Activated T-cell treated with anti-CD3 and anti-CD28 coated beads, Interleukin-2, amount 50 U/mL, for 48 hours (primary cell): Measurements from ENCODE around the gene TYMS.

Experiments used
- DNase-seq, 2 experiments: peaks; one replicate each; pipeline ENCODE4 v3.0.0-alpha.2; 2020

TYMS gene

DNA sequence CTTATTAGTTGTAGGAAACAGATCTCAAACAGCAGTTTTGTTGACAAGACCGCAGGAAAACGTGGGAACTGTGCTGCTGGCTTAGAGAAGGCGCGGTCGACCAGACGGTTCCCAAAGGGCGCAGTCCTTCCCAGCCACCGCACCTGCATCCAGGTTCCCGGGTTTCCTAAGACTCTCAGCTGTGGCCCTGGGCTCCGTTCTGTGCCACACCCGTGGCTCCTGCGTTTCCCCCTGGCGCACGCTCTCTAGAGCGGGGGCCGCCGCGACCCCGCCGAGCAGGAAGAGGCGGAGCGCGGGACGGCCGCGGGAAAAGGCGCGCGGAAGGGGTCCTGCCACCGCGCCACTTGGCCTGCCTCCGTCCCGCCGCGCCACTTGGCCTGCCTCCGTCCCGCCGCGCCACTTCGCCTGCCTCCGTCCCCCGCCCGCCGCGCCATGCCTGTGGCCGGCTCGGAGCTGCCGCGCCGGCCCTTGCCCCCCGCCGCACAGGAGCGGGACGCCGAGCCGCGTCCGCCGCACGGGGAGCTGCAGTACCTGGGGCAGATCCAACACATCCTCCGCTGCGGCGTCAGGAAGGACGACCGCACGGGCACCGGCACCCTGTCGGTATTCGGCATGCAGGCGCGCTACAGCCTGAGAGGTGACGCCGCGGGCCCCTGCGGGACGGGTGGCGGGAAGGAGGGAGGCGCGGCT, at the start of gene TYMS:
TSS of gene TYMS (plus strand) at position 343 of the 690 bp plus-strand sequence. CDS start at position 433, 90 bp downstream.
- DNase-seq: peak; percentile 74 to 80

DNA sequence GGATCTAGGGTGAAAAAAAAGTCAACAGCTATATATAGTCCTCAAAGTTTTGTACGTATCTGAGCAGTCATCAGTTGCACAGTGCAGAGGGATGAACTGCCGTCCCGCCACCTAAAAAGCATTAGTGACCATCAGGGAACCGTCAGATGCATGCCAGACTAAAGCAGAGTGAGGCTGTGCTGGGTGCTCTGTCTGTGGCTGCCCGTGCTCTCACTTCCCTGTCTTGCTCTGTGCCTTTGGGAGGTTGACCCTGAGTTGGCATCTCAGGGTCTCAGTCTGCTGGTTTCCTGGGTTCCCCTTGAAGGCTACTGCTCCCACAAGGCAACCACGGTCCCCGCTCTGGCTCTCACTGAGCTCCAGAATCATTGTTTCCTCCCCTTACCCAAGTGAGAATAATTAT, 49.5 kb upstream of the TYMS start:
- no peak for DNase-seq

DNA sequence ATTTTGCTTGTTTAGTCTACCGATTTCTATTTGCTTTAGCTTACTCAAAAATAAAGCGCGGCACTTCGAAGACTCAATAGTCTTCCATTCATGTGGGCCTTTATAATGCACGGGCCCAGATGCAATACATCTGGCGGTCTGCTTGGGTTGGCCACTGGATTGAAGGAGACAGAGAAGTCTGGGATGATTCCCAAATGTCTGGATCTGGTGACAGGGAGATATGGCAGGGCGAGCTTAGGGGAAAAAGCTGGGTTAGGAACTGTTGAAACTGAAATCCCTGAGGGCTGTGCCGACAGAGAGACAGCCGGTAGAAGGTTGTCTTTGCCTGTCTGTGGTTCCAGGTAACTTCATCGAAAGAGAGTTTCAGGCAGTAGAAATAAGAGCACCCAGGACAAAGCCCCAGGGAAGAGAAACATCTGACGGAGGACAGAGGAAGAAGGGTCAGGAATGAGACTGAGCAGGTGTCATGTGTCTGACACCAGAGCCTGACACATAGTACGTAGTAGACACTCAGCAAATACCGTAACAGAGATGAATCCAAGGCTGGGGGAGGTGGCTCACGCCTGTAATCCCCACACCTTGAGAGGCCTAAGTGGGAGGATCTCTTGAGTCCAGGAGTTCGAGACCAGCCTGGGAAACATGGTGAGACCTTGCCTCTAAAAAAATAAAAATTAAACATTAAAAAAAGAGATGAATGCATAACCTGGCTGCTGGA, 47.1 kb upstream of the TYMS start:
- no peak for DNase-seq

DNA sequence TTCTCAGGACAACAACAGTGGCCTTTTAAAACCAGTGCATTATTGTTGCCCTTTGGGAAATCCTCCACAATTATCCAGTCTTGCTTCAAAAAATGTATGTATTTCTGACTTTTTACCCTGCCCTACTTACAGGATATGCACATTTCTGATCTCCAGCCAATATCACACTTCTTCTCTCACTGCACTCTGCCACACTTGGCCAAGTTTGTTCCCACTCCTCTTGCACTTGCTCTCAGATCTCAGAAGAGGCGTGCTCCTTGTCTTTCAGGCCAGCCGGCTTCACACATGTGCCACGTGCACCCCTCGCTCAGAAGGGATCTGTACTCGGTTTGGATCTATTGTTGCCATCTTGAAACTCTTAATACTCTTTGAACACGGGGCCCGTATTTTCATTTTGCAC, 45.3 kb upstream of the TYMS start:
- DNase-seq: no peak

DNA sequence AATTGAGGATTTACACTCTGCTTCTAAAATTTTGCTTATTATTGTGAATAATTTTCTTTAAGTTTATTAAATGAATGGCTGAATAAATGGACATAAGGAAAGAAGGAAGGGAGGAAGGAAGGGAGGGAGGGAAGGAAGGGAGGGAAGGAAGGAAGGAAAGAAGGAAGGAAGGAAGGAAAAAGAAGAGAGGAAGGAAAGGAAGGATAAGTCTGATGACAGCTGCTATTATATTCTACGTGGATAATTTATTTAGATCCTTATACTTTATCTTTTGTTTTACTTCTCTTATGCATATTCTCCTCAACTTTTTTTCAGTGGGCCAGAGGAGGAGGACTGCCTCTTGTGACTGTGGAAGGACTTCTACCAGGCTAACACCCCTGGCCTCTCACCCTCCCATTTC, 43.3 kb upstream of the TYMS start:
- DNase-seq: no peak

DNA sequence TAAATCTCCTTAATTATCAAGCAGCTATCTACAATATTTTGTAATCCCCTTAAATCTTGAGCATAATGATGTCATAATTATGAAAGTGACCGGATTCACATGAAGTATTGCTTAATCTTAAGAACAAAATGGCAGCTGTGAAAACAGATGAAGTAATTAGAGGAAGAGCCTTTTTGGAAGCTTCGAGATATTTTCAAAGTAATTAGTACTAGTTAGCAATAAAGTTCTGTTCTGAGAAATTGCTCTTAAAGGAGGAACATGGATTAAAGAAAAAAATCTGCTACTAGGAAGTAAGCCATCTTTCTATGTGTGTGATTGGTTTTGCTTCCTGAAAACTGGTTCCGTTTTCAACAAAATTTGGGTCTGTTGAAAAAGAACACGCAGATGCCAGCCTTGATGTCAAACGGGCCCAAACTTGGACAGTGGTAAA, 42.3 kb upstream of the TYMS start:
- DNase-seq: no peak

DNA sequence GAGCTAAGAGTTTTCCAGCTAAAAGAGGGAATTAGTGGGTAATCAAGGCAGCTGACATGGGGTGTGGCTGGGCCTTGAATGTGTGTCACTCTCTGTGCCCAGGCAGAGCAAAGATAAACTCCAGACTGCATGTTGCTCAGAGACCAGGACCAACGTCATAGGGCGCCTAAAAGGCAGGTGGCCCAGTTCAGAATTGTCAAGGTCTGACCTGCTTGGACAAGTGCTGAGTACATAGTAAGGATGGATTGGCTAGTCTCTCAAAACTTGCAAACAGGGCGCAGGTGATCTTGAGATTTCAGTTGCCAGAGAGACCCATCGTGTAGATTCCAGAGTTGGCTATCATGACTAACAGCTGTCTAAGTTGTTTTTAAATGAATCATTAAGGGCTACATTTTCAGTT, 41.7 kb upstream of the TYMS start:
- no peak for DNase-seq

DNA sequence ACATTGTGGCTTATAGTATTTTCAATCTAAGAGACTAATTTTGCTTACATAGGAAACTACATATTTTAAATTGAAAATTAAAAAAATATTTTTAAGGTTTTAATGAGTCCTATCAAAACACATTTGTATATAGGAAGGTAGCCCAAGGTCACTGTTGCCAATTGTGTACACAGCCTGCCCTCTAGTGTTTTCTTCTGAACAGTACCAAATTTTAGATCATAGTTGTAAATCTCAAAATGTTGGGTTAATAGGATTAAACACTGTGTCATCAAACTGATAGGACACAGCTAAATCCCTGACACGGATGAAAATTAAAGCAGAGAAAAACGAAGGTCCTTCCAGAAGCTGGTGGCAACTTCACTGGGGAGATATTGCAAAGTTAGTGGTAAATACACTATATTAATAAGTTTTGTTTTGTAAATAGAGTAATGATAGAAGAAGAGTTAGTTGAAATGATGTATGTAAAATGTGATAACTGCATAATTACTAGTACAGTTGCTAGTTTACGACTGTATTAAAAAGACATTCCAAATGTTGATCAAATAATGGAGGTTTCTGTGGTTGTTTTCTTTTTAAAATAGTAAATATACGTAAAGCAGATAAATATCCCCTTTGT, 41.0 kb upstream of the TYMS start:
- DNase-seq: no peak

DNA sequence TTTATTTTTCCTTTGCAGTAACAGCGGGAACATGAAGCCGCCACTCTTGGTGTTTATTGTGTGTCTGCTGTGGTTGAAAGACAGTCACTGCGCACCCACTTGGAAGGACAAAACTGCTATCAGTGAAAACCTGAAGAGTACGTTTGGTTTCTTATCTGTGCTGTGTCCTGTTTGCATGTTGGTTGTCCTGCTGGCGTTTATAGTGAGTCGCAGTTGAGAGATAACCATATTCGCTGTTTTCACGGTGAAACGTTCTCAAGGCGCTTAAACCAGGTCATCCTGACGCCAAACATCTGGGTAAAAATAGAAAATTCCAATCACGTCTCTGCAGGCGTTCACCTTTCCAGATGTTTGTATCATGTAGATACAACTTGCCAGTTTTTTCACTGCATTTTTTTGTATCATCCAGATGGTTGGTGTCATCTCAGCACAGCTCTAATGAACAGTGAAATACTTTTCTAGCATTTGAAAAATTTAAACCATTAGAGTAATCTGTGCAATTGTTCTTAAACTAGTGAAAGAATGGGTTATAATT, 39.4 kb upstream of the TYMS start:
- DNase-seq: no peak

DNA sequence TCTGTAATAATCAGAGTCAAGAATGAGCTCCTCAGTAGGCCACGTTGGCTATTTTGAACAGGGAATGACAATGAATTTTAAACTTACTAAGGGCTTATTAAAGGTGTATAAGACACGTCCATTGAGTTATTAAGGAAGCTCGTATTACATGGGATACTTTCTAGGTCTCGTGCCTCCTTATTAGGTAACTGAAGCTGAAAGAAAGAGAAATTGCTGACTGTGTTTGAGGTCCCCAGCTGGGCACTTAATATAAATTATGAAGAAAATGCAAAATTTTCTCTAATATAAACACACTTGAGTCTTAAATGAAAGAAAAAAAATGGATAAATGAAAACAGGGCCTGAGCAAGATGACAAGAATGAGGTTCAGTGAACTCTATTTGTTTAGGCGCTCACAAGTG, 38.8 kb upstream of the TYMS start:
- DNase-seq: no peak

DNA sequence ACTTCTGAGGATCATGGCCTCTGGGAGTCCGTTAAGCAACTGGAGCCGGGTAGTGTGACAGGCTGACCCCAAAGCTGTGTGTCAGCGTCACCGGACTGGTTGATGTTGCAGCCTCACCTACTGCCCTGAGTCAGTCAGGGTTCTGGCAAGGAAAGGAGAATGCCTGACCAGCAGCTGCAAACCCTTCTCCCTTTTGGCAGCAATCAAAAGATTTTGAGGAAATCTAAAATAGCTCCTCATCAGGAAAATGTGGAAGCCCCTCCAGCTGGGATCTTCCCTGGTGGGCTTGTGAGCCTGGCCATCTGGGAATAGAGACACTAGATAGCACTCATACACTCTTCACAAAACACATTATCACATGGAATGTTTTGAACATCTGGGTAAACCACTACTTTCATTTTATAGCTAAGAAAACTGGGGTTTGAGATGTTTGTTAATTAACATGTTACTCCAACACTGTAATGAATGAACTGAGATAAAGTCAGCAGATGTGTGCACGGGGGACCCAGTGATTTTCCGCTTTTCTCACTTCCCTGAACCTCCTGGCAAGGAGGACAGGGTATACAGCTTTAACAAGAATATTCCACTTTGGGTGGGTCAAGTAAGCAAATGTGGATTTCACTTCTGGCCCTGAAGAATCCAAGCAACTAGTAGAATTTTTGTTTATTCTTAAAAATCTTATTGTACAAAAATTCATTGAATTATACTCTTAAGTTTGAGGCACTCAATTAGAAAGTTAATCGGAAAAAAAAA, 36.0 kb upstream of the TYMS start:
- no peak for DNase-seq

DNA sequence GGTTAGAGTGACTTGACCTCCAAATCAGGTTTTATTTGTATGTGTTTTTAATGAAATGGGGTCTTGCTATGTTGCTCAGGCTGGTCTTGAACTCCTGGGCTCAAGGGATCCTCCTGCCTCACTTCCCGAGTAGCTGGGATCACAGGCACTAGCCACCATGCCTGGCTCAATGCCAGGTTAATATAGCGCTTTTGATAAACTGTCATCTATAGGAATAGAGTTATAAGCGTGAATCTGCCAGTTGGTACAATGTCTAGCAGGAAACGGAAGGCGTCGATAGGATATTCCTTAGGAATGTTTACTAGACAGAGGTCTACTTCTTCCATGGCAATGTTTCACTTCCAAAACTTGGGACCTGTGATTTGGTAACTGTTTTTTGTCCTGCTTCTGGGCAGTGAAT, 35.2 kb upstream of the TYMS start:
- no peak for DNase-seq

DNA sequence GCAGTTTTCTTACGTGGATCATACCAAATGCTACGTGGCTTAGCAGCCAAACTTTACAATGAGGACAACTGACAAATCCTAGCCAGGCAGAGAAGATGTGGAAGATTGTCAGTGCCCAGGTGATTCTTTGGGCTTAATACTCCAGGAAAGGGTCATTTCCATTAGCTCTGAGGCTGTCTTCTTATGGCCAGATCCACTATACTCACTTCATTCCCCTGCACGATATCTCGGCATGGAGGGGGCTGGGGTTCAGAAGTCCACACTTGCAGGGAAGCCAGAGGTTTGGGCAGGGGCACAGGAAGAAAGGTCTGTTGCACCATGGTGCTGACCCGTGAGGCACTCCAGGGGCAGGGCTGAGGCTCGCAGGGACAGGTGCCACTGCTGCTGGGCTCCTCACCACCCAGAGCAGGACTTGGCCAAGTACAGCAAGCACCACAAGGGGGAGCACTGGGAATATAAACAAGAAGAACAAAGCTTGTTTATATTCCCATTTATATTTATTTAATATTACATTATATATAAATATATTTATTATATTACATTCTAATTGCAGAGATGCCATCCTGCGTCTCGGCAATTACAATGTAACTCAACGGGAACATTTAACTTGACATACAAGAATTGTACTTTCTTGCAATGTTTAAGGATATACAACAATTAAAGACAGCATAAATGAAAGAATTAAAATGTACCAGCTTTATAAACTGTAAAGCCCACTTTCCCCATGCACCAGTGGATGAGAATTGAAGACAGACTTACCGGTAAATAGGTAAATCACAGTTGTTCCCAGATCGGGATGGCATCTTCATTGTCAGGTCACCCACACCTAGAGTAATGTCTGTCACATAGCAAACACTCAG, 33.5 kb upstream of the TYMS start:
- DNase-seq: peak; percentile 66 to 71

DNA sequence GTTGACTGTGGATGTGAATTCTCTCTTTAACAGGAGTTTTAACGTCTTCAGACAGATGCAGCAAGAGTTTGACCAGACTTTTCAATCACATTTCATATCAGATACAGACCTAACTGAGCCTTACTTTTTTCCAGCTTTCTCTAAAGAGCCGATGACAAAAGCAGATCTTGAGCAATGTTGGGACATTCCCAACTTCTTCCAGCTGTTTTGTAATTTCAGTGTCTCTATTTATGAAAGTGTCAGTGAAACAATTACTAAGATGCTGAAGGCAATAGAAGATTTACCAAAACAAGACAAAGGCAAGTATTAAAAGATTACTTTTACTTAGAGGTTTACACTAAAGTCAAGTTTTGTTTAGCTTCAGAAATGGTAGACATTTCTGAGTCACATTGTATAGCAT, 30.2 kb upstream of the TYMS start:
- no peak for DNase-seq

DNA sequence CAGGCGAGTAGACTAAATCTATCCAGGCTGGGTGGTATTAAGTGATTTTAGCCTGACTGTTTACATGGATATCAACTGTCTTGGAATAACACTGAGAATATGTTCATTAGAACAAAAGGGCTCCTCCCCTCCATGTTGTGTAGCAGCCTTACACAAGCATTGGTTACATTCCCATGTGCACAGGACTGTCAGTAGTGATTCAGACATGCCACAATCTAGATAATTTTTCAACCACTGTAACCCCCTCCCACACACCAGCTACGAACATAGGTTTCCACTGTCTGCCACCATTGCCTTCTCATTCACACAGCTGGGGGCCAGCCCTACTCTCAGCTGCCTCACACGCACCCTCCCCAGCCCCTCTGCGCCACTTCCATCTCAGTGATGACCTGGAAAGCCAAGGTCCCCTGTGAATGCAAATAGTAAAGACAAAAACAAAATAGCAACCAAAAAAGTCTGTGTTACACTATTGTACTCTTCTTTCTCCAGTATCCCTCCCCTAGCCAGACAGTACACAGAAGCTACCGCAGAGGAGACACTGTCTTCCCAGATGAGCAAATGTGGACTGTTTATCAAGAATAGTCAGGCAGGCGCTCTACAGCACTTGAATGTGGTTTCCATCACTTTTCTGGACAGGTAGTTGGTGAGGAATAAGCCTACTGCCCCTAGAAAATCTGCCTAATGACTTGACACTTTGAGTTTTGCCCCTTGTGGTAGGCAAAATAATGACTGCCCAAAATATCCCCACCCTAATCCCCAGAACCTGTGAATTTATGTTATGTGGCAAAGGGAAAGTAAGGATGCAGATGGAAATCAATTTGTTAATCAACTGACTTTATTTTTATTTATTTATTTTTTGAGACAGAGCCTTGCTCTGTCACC, 27.9 kb upstream of the TYMS start:
- peak; percentile 24 to 26 for DNase-seq

DNA sequence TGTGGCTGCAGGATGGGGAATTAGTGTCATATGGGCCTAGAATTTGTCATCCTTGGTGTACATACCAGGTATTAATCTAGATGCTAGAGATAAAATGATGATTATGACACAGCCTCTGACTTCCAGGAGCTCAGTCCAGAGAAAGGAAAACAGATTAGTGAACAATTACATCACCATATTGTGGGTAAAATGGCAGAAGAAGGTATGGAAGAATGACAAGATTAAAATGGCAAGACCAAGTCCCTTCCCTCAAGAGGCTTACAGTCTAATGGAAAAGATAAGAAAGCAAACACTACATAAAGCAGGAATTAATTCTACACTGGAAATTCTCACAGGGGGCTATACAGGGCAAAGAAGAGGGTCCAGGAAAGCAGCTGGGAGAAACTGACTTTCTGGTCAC, 25.9 kb upstream of the TYMS start:
- no peak for DNase-seq

DNA sequence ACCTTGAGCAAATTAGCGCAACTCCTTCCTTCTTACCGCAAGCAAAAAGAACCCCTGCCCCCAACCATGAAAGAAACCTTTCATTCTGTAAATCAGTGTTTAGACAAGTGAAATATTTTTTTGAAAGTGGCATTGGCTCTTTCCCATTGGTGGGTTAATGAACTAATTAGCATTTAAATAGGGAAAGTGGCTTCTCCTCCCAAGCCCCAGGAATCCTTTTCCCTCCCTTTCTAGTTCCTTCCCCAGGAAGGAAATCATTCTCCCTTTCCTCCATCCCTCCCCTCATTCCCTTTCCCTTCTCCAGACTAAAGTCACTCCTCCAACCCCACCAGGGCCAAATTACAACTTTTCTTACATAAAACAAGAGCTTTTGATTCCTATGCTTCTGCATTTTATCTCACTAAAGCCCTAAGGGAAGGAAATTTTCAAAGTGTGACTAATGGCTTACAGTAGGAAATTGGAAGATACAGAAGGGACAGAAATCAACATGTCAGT, 22.9 kb upstream of the TYMS start:
- no peak for DNase-seq

DNA sequence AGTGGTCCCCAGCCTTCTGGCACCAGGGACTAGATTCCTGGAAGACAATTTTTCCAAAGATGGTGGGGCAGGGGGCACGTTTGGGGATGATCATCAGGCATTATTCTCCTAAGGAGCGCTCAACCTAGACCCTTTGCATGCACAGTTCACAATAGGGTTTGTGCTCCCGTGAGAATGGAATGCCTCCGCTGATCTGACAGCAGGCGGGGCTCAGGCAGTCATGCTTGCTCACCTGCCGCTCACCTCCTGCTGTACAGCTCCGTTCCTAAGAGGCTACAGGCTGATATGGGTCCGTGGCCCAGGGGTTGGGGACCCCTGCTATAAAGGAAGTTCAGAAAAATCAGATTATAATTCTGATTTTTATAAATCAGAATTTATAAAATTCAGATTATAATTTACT, 22.3 kb upstream of the TYMS start:
- no peak for DNase-seq

DNA sequence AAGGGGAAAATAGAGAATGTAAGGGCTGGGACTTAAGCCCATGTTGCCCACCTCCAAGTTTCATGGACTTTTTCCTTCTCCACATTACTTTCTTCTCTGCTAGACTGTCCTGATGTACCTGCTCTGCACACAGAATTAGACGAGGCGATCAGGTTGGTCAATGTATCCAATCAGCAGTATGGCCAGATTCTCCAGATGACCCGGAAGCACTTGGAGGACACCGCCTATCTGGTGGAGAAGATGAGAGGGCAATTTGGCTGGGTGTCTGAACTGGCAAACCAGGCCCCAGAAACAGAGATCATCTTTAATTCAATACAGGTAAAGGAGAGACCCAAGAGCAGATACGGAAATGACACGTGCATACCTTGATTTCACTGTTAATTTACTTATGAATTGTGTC, 16.2 kb upstream of the TYMS start:
- no peak for DNase-seq

DNA sequence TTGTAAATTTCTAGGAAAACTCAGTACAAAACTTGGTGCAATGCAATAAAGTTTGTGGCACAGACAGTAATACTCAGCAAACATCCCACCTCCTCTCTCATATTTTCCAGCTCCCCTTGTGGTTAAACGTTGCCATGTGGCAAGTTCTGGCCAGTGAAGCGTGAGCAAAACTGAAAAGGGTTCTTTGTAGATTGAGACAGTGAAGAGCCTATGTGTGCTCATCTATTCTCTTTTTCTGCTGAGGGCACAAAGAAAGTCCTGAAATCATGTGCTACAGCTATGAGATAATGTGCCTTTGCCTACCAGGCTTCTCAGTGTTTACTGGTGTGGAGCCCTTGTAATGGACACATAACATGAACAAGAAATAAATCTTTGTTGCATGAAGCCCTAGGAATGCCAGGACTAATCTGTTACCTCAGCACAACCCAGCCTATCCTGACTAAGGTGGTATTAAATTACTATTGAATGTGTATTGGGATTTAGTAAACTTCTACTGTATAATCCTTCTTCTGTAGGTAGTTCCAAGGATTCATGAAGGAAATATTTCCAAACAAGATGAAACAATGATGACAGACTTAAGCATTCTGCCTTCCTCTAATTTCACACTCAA, 13.0 kb upstream of the TYMS start:
- DNase-seq: no peak

DNA sequence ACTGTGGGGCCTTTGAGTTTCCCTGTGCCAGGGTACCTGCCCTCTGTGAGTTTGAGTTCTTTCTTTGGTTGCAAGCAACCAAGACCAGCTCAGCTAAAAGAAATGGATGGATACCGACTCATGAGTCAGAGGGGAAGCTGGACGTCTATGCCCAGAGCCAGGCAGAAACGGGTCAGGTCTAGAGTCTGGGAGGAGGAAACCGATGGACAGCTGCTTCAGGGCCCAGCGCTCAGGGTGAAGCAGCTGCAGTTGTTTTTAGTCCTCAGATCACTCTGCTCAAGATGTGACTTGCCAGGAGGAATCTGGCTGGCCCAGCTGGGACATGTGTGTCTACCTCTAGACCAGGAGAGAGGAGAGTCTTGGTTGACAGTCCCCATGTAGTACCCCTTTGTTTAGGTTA, 10.1 kb upstream of the TYMS start:
- DNase-seq: no peak
